Activated CD4-positive, CD25-positive, alpha-beta regulatory T cell treated with anti-CD3 and anti-CD28 coated beads, Interleukin-2, amount 50 U/mL, for 16 hours (primary cell): ENCODE data around the gene SDCCAG8.

ENCODE experiments used
- DNase-seq: peaks from one replicate; pipeline ENCODE4 v3.0.0-alpha.2; 2020; ENCODE audit warnings: low read depth, low spot score

The SDCCAG8 gene

DNA sequence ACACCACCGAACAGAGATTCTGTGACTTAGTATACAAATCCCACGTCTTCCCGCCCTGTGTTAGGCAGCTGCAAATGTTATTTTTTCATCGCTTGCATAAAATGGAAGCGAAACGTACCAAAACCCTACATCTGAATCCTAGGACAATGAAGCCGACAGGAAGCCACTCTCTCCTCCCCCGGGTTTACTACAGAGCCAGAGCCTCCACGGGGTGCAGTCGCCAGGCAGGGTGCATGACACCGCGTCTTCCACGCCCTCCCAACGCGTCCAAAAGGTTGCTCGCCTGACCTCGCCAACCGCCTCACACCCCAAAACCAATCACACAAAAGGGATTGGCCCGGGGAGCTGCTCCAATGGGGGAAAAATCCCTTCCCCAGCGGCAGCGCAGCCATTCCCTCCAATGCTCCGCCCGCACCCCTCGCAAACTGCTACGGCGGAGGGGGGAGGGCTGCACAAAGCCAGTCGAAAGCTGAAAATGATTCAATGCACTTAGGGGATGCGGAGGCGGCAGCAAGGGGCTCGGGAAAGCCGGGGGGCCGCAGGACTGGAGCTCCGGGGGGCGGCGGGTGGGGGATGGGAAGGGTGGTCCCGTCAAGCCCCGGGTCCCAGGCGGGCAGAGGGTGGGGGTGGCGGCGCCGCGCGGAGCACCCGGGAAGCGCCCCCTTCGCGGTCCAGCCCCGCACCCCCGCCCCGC is 1.5 kb upstream of the SDCCAG8 start:
- peak; percentile 23 for DNase-seq

DNA sequence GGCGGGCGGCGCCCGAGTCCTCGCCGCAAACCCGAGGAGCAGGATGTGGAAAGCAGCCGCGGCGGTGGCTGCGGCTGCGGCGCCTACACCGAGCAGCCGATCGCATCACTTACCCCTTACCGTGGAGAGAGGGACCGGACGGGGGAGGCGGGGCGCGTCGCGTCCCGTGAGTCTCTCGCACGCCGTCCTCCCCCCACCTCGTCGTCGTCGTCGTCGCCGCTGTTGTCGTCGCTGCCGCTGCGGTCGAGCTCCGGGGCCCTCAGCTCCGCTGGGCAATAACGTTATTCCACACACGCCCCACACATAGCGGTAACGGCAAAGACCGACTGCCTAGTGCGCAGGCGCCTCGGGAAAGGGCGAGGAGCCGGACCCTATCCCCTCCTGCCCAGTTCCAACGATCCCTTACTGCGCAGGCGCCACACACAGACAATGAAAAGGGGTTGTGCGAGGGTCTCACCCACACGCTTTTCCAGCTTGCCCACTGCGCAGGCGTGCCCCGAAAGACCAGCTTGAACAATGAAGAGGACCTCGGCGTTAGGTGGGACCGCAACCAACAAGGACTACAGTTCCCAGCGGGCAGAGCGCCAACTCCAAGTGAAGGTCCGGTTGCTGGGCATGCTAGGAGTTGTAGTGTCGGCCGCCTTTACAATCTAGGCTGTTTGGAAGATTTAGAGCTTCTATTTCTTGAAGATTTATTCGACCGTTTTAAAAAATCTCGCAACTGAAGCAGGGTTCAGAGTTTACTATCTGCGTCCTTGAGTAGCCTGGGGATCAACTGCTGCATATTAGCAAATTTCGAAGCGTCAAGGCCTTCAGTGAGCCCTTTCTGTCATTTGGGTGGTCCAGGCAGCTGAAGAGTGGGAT is 682 bp upstream of the SDCCAG8 start, which contains the start of gene CEP170:
Gene CEP170, minus strand, starts transcription at position 355 of the 864 bp plus-strand sequence. CDS start 30,001 bp downstream, outside the sequence.
- peak; percentile 74 for DNase-seq

DNA sequence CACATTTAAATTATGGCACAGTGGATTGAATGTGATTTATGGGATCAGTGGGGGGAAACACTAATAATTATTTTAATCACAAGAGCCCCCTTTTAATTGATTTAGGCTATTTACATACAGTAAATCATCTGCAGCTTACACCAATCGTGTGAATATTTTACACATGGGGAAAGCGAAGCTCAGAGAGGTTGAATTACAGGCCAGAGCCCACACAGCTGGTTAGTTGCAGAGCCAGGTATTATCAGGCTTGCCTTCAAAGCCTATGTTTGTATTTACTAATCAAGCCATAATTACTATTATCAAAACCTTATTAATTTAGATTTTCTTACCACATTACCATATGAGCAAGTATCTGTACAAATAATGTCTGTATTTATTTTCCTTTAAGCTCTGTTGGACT is 749 bp downstream of the SDCCAG8 start:
- DNase-seq, result no peak

DNA sequence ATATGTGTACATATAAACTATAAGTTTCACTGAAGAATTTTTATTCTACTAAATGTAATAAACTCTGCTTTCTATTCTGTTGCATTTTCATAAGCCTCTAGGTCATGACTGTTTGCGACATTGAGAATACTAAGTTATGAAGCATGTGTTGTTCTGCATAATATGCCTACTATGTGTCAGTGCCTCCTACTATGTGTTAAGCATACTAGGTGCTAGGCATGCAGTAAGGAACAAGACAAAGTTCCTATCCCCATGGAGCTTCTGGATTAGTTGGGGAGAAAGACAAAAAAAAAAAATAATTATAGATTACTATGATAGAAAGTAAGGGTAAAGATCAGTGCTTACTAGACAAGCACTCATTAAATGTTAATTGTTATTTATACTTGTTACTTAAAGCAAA is 1.3 kb downstream of the SDCCAG8 start:
- DNase-seq, result no peak

DNA sequence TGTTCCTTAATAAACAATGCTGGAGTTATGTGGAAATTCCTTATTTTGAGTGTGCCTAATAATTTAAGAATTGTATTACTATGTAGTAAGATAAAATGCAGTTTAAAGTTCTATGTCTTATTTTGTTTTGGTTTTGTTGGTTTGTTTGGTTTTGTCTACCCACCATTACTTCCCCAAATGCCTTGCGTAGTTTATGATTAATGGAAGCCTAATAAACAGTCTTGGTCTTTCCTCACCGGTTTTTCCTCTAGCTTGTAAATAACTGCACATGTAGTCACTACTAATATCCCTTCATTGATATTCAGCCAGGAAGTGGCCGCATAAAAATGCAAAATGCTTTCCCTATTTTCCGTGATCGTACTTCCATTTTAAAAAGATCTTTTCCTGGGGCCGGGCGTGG is 2.9 kb downstream of the SDCCAG8 start:
- no peak for DNase-seq

DNA sequence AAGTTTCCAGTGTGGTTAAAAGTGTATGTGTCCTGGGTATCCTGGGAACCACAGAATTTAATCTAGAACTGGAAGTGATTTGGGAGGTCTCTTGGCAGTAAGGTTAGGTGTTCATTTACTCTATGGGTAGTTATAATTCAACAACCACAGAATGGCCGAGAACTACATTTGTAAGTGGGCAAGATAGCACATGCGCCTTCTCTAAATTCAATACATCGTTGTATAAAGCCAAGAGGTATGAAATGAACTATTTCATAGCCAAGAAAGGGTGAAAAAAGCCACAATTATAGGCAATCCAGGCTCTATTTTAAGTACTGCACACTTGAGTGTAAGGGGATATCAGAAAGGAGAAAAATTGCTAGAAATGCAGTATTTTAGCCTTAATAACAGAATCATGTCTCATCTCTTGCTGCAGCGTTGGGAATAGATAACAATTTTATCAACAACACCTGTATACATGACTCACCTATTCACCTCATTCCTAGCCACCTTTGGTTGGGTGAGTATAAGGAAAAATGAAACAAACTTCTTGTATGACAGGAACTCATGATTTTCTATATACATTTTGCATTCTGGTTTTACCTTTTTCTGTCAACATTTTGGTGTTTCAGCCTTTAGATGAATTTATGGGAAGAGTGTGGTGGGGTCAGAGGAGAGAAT is 4.5 kb downstream of the SDCCAG8 start:
- no peak for DNase-seq

DNA sequence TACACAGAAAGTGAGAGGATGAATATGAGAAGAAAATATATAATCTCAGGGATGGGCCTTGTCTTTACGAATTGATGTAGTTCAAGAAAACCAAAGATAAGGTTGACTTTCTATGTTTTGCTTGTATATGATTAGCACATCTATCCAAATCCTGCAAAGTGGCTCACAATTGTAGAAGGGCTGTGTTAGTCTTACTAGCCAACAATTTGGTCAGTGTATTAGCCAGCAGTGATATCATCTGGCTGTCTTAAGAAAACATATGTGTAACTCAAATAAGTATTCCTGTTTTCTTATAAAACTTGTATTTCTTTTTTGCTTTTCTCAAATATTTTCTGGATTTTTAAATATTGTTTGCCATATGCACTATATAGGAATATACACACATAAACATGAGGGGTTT is 5.5 kb downstream of the SDCCAG8 start:
- DNase-seq, result no peak

DNA sequence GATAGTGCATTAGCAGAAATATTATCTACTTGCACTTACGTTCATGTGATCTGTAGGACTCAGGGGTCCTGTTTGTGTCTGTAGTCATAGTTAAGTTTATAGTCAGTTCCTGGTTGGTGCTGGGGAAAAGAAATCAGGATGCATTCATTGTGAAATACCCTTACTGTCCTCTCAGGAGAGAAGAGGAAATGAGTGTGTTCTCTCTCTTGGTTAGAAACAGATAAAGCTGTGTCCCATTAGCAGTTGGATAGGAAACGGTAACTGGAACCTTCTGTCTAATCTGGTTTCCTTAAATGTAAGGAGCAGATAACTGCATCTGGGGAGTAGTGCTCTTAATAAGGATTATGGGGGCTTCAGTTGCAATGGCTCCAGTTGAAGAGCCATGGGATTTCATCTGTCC is 8.9 kb downstream of the SDCCAG8 start:
- no peak for DNase-seq

DNA sequence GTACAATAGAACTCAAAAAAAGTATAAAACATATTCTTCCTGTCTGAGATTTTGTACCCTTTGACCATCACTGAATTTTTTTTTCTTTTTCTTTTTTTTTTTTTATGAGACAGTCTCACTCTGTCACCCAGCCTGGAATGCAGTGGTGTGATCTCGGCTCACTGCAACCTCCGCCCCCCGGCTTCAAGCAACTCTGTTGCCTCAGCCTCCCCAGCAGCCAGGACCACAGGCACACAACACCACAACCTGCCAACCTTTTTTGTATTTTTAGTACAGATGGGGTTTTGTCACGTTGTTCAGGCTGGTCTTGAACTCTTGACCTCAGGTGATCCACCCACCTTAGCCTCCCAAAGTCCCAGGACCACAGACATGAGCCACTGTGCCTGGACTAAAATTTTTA is 10.4 kb downstream of the SDCCAG8 start:
- DNase-seq, result no peak

DNA sequence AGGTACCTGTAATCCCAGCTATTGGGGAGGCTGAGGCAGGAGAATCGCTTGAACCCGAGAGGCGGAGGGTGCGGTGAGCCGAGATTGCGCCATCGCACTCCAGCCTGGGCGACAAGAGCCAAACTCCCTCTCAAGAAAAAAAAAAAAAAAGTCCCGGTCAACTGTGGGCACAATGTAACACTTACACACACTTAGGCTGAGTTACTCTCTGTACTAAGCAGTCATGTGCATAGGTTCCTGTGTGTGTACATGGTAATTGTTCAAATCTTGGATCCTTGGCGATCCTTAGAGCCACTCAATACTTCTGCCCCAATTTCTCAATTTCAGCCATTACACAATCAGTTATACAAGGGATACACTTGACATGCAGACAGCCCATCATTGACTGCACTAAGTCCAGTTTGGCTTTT is 11.6 kb downstream of the SDCCAG8 start:
- no peak for DNase-seq

DNA sequence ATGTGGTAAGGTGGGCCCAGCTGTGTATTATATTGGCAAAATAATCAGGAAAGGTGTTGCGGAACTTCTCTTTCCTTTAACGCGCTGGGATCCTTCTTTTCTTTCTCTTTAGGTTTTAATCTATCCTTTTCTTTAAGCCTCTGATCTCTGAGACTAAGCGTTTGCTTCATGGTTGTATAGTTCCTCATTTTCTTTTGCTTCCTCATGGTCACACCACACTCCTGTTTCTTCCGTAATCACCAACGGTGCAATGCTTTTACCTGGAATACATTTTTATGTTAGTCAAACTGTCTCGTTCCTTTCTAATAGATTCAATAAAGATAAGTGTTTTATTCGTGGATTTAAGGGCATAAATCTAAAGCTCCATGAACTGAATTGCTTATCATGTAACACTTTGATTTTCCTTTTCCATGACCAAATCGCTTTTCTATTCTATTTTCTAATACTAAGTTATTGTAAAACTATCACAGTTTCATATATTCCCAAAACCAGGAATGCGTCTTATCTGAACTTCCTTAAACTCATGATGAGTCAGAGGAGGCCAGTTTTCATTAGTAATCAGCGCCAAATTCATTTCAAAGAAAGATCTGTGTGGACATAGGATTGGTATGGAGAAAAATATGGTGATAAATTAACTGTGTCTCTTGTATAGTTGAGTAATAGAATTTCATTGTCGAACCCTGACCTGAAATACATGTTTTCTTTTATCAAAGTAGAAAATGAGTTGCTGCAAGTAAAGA is 12.2 kb downstream of the SDCCAG8 start:
- DNase-seq, result no peak

DNA sequence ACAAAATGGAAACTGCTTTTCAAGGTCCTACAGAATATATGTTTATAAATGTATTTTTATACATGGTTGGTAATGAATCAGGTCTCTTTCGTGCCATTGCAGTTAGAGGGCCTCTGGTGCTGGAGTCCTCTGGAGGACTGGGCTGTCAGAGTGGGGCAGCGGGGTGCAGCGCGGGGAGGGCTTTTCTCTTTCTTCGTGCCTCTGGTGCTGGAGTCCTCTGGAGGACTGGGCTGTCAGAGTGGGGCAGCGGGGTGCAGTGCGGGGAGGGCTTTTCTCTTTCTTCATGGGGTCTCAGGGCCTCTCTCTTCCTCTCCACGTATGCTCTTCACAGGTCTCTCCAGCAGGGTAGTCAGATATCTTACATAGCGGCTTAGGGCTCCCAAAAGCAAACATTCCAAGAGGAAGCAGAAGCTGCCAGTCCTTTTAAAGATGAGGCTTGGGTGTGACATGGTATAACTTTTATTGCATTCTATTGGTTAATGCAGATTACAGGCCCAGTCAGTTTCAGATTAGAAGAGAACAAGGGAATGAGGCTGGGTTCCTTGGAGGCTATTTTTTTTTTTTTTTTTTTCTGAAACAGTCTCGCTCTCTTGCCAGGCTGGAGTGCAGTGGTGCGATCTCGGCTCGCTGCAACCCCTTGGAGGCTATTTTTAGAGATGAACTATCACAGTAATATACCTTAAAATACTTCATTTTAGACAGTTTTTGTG is 13.1 kb downstream of the SDCCAG8 start:
- no peak for DNase-seq

DNA sequence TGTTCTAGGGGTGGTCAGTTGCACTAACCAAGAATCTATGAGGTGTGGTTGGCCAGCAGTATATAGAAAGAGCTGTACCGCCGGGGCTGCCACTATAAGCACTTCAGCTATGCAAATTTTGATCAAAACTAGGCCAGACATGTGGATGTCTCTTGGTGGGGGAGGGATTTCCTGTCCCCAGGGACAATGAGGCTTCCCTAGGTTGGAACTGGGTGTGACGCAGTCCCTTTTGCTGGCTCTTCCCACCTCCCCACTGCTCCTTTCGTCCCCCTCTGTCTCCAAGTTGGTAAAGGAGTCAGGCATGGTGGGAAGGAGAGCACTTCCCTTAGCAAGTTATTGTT is 13.6 kb downstream of the SDCCAG8 start:
- DNase-seq, result no peak

DNA sequence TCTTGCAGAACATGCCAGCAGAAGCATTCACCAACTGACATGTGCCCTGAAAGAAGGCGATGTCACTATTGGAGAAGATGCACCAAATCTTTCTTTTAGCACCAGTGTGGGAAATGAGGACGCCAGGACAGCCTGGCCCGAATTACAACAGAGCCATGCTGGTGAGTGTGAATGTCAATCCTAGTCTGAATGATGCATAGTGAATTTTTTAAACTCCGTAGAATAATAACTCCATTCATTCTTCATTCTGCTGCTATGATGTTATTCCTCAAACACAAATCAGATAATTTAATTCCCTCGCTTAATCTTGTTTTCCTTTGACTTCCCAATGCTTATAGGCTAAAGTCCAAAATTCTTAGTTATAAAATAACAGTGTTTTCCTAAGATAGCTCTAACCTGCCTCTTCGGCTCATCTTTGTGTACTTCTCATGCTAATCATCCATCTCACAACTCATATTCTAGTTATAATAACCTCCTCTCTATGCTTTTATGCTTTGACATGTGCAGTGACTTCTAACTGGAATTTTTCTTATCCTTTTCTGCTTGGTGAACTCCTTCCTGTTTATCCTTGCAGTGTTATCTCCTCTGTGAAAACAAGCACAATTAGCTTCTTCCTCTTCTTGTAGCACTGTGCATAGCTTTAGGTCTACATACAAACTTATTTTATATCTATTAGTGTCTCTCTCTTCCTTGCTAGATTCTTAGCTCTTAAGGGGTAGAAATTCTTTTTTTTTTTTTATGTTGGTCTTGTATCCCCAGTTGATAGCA is 14.4 kb downstream of the SDCCAG8 start:
- no peak for DNase-seq

DNA sequence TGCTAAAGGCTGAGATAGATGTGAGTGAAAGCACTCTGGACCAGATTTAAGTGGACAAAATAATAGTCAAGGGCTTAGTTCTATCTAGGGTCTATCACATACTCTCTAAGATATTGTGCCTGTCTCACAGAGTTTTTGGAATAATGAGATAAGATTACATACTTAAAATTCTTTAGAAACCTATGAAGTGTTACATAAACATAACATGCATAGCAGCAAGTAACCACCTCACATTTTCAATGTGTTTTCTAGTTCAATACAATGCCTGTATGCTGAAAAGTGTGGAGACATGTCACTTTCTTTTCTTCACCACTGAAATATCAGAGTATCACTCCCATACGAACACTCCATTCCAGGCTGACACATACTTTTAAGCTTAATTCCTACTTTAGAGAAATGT is 16.2 kb downstream of the SDCCAG8 start:
- DNase-seq, result no peak

DNA sequence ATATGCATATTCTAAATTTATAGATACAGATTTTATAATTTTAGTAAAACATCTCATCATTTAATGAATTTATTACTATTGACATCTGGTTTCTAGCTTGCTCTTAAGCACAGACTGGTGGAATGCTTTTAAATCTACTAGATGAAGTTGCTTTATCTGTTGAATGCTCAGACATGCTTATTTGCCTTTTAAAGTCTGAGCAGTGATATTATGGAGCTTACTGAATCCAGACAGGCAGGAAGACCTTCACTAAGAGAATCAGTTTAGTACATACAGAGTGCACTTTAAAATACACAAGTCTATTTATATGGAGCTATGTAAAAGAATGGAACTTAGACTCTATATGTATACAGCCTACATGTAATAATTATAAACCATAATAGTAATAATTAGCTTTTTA is 16.6 kb downstream of the SDCCAG8 start:
- DNase-seq, result no peak

DNA sequence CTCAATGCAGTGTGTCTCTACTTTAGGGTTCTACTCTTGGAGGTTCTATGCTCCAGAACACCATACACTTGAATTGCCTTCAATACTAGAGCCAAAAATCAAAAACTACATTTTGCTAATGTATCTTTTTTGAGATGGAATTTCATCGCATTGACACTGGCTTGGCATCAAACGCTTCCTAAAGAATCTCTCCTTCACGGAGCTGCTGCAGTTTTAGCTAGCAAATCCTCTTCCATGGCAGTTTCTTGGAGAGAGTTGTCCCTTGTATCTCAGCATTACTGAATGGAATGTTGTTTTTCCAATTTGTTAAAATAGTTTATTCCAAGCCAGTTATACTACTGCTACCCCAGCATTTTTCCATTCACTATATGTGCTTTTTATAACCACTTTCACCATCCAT is 17.7 kb downstream of the SDCCAG8 start:
- no peak for DNase-seq

DNA sequence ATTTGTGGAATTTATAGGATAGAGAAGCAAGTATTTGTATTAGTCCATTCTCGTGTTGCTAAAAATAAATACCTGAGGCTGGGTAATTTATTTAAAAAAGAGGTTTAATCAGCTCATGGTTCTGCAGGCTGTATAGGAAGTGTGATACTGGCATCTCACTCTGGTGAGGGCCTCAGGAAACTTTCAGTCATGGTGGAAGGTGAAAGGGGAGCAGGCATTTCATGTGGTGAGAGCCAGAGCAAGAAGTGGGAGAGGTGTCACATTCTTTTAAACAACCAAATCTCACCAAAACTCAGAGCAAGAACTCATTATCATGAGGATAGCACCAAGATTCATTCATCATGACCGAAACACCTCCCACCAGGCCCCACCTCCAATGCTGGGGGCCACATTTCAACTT is 18.1 kb downstream of the SDCCAG8 start:
- no peak for DNase-seq

DNA sequence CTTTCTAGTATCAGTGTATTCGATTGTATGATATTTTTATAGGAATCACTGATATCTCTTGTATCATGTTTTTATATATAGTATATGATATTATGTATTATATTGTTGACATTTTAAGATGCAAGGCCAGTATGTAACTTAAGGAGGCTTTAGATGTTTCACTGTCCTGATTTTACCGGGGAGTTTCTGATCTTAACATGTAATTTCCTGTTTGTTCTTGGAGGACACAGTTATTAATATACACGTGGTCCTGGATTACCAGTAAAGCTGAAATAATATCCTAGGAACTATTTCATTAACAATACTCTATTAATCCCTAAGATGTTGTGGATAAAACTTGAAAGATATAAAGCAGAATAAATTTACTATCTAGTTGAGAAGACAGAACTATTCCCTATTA is 19.5 kb downstream of the SDCCAG8 start:
- DNase-seq, result no peak

DNA sequence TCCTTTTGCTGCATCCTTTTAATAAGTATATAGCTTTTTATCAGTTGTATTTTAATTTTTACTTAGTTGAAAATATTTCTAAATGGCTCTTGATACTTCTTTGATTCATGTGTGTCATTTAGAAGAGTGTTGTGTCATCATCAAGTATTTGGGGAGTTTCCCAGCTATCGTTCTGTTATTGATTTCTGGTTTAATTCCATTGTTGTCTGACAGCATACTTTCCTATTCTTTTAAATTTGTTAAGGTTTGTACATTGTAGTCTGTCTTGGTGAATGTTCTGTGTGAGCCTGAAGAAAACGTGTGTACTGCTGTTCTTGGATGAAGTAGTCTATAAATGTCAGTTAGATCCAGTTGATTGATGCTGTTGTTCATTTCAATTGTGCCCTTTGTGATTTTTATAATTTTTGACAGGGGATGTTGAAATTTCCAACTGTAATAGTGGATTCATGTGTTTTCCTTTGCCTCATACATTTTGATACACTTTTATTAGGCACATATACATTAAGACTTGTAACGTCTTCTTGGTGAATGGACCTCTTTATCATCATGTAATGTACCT is 24.8 kb downstream of the SDCCAG8 start:
- DNase-seq, result no peak
